SH-SY5Y (cell line): Measurements from ENCODE around the gene MPRIP.

ENCODE experiments used
- GATA2 ChIP-seq: IDR thresholded peaks from 2 replicates; pipeline ENCODE4 v1.6.1; 2011; ENCODE audit warnings: mild to moderate bottlenecking, low read depth, low read length
- GATA3 ChIP-seq: IDR thresholded peaks from 2 replicates; pipeline ENCODE4 v1.6.1; 2011; ENCODE audit warnings: low read depth, mild to moderate bottlenecking, low read length, moderate library complexity

DNA sequence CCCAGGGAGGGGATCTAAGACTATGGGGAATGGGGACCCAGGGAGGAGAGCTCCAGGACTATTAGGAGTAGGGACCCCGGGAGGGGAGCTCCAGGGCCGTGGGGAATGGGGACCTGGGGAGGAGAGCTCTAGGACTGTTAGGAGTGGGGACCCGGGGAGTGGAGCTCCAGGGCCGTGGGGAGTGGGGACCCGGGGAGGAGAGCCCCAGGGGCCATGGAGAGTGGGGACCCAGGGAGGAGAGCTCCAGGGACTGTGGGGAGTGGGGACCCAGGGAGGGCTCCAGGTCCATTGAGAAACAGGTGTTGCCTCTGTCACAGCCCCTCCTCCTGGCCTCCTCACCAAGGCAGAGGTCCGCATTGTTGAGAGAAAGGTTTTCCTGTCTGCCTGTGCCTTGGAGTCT is 16.0 kb downstream of the MPRIP start:
- TF ChIP-seq GATA2 (no peak), GATA3 (no peak)
